ENCODE data around the gene PASK.

PASK gene

GRCh38 chr2:241142593-241142992 lies 6.7 kb downstream of the PASK start:
- no peak for DNase-seq

GRCh38 chr2:241142063-241142462 lies 7.2 kb downstream of the PASK start:
- no peak for DNase-seq

DNA sequence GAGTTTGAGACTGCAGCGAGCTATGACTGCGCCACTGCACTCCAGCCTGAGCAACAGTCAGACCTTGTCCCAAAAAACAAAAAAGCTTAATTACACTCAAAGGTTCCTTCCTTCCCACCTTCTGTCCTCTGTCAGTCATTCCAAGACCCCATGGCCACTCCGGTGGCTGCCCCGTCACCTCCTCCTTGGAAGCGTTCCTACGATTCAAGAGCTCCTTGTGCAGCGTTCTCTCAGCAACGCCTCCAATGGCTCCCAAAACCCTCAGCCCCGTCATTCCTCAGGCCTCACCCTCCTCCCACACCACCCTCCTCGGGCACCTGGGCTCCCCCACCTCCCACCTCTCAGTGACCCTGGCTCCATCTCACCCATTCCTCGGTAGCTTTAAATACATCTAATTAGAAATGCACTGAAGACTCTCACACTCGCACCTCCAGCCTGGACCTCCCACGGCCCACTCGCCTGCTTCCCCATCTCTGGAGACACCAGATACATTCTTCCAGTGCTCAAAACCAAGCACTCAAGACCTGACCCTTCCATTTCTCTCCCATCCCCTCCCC lies 8.0 kb downstream of the PASK start:
- no peak for DNase-seq

GRCh38 chr2:241140445-241140840 lies 8.8 kb downstream of the PASK start:
- DNase-seq, result no peak

- no peak for DNase-seq
Observed at GRCh38 chr2:241139531-241140444, 9.5 kb downstream of the PASK start.

DNA sequence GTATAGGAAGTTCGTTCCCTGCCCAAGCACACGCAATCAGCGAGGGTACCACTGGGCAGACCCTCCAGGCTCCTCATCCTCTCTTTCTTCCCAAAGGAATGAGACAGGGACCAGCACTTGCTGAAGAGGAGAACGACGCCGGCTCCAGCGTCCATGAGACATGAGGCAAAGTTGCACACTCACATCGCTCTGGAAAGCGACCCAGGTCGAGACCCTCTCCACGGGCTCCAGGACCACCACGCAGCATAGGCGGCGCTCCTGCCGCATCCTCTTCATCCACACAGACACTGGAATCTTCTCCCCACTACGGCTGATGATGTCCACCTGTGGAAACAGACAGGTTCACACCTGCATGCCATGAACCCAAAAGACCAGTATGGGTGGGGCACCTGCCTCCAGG lies 10.8 kb downstream of the PASK start:
- no peak for DNase-seq

DNA sequence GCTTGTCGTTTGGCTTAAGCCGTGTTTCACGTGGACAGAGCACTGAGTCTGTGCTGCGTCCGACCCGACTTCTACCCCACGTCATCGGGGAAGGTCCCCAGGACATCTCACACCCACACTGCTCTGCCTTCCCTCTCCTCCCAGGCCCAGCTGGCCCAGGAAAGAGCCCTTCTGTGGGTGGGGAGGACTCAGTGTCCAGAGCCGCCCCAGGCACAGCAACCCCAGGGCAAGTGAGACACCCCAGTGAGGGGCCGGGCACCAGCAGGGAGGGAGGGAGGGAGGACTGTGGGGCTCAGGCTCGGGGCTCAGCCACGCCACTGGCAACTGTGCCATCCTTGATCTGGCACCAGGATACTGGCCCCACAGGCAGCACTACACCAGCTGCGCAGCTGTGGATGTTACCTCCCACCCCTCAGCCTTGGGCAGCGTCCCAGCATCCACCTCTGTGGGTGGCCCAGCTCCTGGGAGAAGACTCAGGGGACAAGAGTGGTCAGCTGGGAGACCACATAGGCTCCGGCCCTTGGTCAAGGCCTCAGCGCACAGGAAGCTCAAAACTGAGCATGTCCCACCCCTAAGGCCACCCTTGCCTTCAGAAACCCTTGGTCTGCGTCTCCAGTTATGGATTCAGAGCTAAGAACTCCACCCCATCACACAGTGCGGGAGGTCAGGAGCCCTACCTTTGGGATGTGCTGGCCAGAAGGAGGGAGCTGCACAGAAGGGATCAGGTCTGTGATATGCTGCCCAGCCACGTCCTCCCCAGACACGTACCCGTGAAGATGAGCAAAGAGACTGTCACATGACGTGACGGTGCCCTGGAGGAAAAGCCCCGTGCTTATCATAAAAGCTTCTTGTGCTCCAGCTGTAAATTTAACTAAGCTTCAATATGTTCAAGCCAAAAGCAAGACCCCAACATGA lies 11.7 kb downstream of the PASK start:
- no peak for DNase-seq

- DNase-seq, result no peak
Observed at GRCh38 chr2:241136661-241137260, 12.5 kb downstream of the PASK start.

DNA sequence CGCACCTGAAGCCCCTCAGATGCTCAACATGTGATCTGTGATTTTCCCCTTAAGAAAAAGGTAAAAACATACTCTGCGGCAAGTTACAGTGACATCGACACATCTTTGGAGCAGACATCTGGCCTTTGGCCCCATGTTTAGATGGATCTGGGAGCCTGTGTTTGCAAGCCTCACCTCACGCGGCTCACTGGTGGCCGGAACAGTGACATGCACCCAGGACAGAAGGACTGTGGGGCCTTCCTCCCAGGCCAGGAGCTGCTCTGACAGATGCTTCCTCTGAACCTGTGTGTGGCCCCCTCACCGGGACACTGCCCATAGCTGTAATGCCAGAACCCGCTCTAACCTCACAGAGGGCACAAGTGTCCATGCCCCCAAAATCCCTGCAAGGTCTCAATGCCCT lies 13.1 kb downstream of the PASK start:
- DNase-seq, result no peak

DNA sequence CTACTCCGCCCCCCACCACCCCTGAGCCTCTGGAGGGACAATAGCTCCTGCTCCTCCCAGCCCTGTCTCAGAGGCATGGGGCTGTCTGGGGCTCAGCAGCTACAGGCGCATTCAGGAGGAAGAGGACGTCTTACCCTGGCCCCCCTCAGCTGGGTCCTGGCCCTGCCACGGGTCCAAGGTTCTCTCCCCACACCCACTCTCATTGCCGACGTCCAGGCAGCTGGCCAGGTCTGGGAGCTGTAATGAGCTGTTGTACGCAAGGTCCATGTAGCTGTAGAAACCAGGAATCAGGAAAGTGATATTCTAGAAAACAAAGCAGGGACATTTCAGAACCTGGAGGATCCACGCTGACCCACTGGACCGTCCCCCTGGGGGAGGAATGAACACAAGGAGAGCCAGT lies 13.5 kb downstream of the PASK start:
- no peak for DNase-seq

- DNase-seq, result no peak
Observed at GRCh38 chr2:241134711-241135110, 14.6 kb downstream of the PASK start.

DNA sequence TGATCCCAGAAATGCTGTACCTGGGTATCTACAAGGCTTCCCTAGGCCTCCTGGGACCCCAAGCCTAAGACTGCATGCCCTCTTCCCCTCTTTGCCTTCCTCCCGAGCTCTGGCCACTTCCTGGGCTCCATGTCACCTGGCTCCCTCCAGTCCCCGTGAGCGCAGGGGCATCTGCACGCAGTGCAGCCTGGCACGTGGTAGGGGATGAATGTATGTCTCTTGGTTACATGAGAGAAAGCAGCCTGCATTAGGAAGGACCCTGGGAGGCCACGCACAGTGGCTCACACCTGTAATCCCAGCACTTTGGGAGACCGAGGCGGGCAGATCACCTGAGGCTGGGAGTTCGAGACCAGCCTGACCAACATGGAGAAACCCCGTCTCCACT lies 15.8 kb downstream of the PASK start:
- DNase-seq, result no peak

GRCh38 chr2:241132538-241133435 lies 16.5 kb downstream of the PASK start:
- DNase-seq, result no peak

DNA sequence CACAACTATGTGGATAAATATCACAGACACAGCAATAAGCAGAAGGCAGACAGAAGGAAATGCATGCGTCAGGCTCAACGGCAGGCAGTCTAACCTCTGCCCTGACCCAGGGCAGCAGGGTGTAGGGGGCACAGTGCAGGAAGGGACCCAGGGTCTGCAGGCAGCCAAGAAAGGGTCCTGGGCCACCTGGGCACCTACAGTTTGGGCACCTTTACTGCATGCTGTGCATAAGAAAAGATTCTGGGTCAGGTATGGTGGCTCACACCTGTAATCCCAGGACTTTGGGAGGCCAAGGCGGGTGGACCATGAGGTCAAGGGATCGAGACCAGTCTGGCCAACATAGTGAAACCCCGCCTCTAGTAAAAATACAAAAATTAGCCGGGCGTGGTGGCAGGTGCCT lies 17.7 kb downstream of the PASK start:
- no peak for DNase-seq

DNA sequence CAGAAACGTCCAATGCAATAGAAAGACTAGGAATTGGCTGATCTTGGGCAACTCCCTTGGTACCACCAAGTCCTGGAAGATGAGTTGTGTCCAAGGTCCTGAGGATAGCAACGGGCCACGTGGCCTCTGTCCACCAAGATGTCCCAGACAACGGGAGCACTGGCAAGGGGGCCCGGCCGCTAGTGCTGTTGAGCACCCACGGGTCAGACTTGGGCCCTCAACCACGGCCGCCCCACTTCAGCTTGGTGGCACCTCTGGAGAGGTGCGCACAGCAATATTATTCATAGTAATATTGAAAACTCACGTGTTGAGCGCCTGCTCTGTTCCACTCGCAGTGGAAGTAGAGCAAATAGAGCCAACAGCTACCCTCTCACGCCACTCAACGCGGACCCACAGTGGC lies 19.0 kb downstream of the PASK start:
- DNase-seq, result no peak

GRCh38 chr2:241129086-241129871 lies 20.0 kb downstream of the PASK start:
- no peak for DNase-seq

- DNase-seq, result no peak
Observed at GRCh38 chr2:241128266-241128665, 21.0 kb downstream of the PASK start.

DNA sequence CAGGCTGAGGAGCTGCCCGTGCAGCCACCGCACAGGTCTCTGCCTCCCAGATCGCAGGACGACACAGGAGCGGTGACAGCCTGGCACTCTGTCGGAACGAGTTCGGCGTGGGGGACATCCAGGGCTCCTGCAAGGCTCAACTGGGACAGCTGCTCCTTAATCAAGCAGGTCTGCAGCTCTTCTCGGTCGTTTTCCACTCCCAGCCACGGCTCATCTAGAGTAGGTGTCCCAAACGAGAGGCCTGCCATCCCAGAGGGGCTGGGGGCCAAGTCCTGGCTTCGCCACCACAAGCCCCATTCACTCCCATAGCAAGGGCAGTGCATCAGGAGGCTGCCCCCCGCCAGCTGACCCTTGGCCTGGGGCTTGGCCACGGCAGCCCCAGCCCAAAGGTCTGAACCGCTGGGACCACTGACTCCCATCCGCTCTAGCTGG lies 22.5 kb downstream of the PASK start:
- no peak for DNase-seq

DNA sequence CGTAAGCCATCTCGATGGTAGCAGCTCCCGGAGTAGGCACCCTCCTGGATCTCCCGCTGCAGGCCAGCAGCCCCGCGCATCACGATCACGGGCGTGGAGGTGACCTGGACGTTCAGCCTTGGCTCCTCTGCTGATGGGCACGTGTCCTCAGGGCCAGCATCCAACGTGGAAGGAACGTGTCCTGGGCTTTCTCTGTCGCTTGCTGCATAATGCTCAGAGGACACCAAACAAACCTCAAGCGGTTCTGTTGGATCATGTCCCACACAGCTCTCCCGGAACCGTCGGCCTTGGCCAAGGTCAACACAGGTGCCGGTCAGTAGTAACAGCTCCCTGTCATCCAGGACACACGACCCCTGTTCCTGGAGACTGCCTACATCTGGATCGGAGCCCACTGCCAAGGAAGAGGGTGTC lies 23.1 kb downstream of the PASK start:
- no peak for DNase-seq

GRCh38 chr2:241125626-241126025 lies 23.6 kb downstream of the PASK start:
- no peak for DNase-seq
